AG04450 (cell line): ENCODE data around the gene KIF25. TPM values are rescaled to one million over a fixed set of nuclear protein-coding genes. Genes with fewer than 3 reads are reported as not detected.

ENCODE experiments used
- CTCF ChIA-PET: fragments of 300-600, 350-600 bp; formaldehyde crosslinking; extraction: SDS; loops from one replicate; lab custom pipeline; 2022; ENCODE audit warnings: antibody characterized with exemption, inconsistent platforms; lab: Charles Lee
- POLR2A ChIA-PET: fragments of 350-600 bp; formaldehyde crosslinking; extraction: SDS; loops from one replicate; lab custom pipeline; 2021; ENCODE audit warnings: antibody characterized with exemption, inconsistent platforms; lab: Yijun Ruan, JAX
- DNase-seq: peaks from one replicate; pipeline ENCODE4 v3.0.0-alpha.2; 2011; ENCODE audit warnings: low read depth, low spot score
- H3K27ac ChIP-seq: one replicate; pipeline ENCODE4 v1.5.1; 2012; ENCODE audit warnings: low read depth, low read length, control low read depth
- H3K27me3 ChIP-seq: one replicate; pipeline ENCODE4 v1.6.0; 2012; ENCODE audit warnings: low read length; ENCODE audit not compliant: control insufficient read depth, insufficient read depth
- H3K4me3 ChIP-seq: 2 replicates; pipeline ENCODE4 v1.5.1; 2011; ENCODE audit warnings: mild to moderate bottlenecking, low read depth, low read length, control low read depth
- H3K9me3 ChIP-seq: 2 replicates; pipeline ENCODE4 v1.5.1; 2012; ENCODE audit warnings: low read length; ENCODE audit not compliant: control insufficient read depth, insufficient read depth
- CTCF ChIP-seq: IDR thresholded peaks from 2 replicates; pipeline ENCODE4 v1.5.1; 2011; ENCODE audit warnings: low read depth, low read length, control low read depth, inconsistent platforms
- polyA plus RNA-seq: library from polyadenylated mRNA; depleted of rRNA; stranded (reverse); fragments of >200 nt; gene quantifications from 2 replicates; pipeline ENCODE4 v1.2.3, GENCODE V29; 2011

Gene KIF25
- polyA plus RNA-seq, 1 experiment = not detected

- CTCF ChIA-PET = interaction anchor here (0.7 to 1.9 kb wide), 4 partner anchors 12 to 1036 kb away, joined by 3 to 7 read pairs (median 6); no protein-coding TSS in a partner anchor
- TF ChIP-seq CTCF = peak; percentile 66
- peak overlapping the region; percentile 48 for H3K27ac ChIP-seq
- H3K27me3 ChIP-seq = no peaks in the 10 kb centered on the region
- DNase-seq = peak; percentile 59
- H3K9me3 ChIP-seq = peaks cover 6% of the 10 kb centered on the region; the same call in 1 of the 2 replicates
- POLR2A ChIA-PET = interaction anchor here (1.1 kb wide), 1 partner anchor 25 kb away, joined by 6 read pairs; no protein-coding TSS in a partner anchor
- no peak overlapping the region for H3K4me3 ChIP-seq
Observed at GRCh38 chr6:168032005-168032760, 34.7 kb downstream of the KIF25 start.

DNA sequence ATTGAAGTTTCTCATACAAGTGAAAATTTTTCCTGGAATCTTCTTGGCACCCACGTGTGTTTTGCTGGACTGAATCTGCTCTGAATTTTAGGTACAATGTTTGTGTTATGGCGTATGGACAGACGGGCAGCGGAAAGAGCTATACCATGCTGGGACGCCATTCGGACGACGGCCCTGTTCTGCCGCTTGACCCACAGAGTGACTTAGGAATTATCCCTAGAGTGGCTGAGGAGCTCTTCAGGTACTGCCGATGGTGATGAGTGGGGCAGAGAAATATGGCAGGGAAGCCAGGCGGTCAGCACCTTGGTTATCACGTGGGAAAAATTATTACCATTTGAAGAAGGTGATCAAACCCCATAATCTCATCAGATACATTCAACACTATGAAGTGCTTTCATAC is 36.3 kb downstream of the KIF25 start:
- TF ChIP-seq CTCF = no peak

DNA sequence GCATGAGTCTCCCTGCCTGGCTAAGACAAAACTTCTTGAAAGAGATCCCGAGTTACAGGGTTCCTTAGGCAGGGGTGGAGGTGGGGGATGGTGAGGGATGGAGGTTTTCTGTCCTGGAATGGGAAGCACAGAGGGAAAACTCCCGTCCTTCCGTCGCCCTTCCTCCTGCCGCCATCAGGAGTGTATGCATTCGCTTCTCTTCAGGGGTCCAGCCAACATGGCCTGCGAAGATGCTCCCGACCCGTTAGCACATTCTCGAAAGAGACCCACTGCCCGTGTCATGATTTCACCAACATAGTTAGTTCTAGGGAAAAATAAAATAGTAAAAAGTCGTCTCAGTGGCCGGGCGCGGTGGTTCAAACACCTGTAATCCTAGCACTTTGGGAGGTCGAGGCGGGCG is 37.1 kb downstream of the KIF25 start:
- ChIA-PET CTCF (no interaction called here), POLR2A (interaction anchor here (1.7 kb wide), 1 partner anchor 27 kb away, joined by 8 read pairs; no protein-coding TSS in a partner anchor)
- no peak for TF ChIP-seq CTCF
- no peak overlapping the region for H3K27ac ChIP-seq
- no peak for DNase-seq
- peaks cover 12% of the 10 kb centered on the region for H3K9me3 ChIP-seq
- no peaks in the 10 kb centered on the region for H3K27me3 ChIP-seq
- no peak overlapping the region for H3K4me3 ChIP-seq

More for the DNA sequence above, 36.3 kb downstream of the KIF25 start:
- Histone ChIP-seq H3K4me3 (no peak overlapping the region), H3K9me3 (peaks cover 7% of the 10 kb centered on the region), H3K27me3 (no peaks in the 10 kb centered on the region), H3K27ac (no peak overlapping the region)
- POLR2A ChIA-PET = no interaction called here
- CTCF ChIA-PET = interaction anchor here (0.6 kb wide), 1 partner anchor 110 kb away, joined by 3 read pairs; no protein-coding TSS in a partner anchor
- no peak for DNase-seq

DNA sequence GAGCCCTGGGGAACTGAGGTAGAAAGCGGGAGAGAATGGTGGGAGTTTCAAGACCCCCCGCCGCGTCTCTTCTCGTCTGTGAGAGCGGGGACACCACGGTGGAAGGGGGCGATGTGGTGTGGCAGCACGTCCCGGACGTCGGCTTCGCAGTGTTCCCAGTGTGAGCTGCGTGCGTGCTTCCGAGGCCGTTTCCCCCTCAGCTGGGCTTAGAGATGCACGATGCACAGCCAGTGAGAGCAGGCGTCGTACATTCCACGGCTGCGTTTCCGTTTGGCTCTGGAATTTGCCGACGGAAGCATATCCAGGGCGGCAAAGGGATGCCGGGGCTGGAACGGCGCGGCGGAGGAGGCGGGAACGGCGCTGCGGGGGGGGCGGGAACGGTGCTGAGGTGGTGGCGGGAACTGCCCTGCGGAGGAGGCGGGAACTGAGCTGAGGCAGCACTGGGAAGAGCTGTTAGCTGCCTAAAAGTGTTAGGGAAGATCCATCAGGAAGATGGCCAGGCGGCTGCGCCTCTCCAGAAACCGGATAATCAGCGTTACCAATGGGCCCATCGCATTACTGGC is 37.7 kb downstream of the KIF25 start:
- ChIA-PET CTCF (no interaction called here), POLR2A (interaction anchor here (1.7 kb wide), 1 partner anchor 28 kb away, joined by 8 read pairs; no protein-coding TSS in a partner anchor)
- peak; percentile 27 for DNase-seq
- Histone ChIP-seq H3K27ac (peak overlapping the region; percentile 47), H3K9me3 (peaks cover 18% of the 10 kb centered on the region), H3K4me3 (peak overlapping the region; percentile 63), H3K27me3 (no peaks in the 10 kb centered on the region)
- no peak for TF ChIP-seq CTCF
